Astrocyte (in vitro differentiated cells and primary cell): ENCODE measurements around the gene PTGR3. TPM values are rescaled to one million over a fixed set of nuclear protein-coding genes. Genes with fewer than 3 reads are reported as not detected.

Experiments used
- DNase-seq: peaks from one replicate; pipeline ENCODE4 v3.0.0-alpha.2; 2010; ENCODE audit warnings: low read depth
- FAIRE-seq: peaks from 2 replicates; lab custom pipeline; 2011; peaks lifted over from hg19 to GRCh38; lab: Jason Lieb, UNC
- H2AFZ ChIP-seq: 2 replicates; pipeline ENCODE4 v1.6.0; 2012; ENCODE audit warnings: low read depth, low read length, inconsistent platforms
- H3K27ac ChIP-seq: 2 replicates; pipeline ENCODE4 v1.5.1; 2011; ENCODE audit warnings: low read depth, low read length, inconsistent platforms
- H3K27me3 ChIP-seq: 2 replicates; pipeline ENCODE4 v1.6.0; 2011; ENCODE audit warnings: low read length, inconsistent platforms; ENCODE audit not compliant: insufficient read depth
- H3K36me3 ChIP-seq: 2 replicates; pipeline ENCODE4 v1.5.1; 2011; ENCODE audit warnings: low read length, inconsistent platforms; ENCODE audit not compliant: insufficient read depth
- H3K4me1 ChIP-seq: 2 replicates; pipeline ENCODE4 v1.5.1; 2011; ENCODE audit warnings: low read length, inconsistent platforms; ENCODE audit not compliant: insufficient read depth
- H3K4me2 ChIP-seq: 2 replicates; pipeline ENCODE4 v1.6.0; 2012; ENCODE audit warnings: low read length, inconsistent platforms
- H3K4me3 ChIP-seq: 2 replicates; pipeline ENCODE4 v1.5.1; 2011; ENCODE audit warnings: low read depth, mild to moderate bottlenecking, low read length, inconsistent platforms; ENCODE audit not compliant: insufficient read depth
- H3K79me2 ChIP-seq: 2 replicates; pipeline ENCODE4 v1.6.0; 2012; ENCODE audit warnings: mild to moderate bottlenecking, low read length, inconsistent platforms; ENCODE audit not compliant: insufficient read depth
- H3K9ac ChIP-seq: 2 replicates; pipeline ENCODE4 v1.6.0; 2012; ENCODE audit warnings: mild to moderate bottlenecking, low read length, inconsistent platforms
- H3K9me3 ChIP-seq: 2 replicates; pipeline ENCODE4 v1.5.1; 2012; ENCODE audit warnings: low read depth, mild to moderate bottlenecking, low read length, inconsistent platforms; ENCODE audit not compliant: insufficient read depth
- H4K20me1 ChIP-seq: 2 replicates; pipeline ENCODE4 v1.6.0; 2012; ENCODE audit warnings: low read length, inconsistent platforms; ENCODE audit not compliant: insufficient read depth
- H3K27ac Mint-ChIP-seq: one replicate; pipeline ENCODE4 v1.8.0; 2021; ENCODE audit warnings: mild to moderate bottlenecking, mixed read lengths; ENCODE audit not compliant: unreplicated experiment
- H3K27me3 Mint-ChIP-seq: one replicate; pipeline ENCODE4 v1.8.0; 2021; ENCODE audit warnings: low read depth, mixed read lengths; ENCODE audit not compliant: unreplicated experiment
- H3K36me3 Mint-ChIP-seq: one replicate; pipeline ENCODE4 v1.8.0; 2021; ENCODE audit warnings: low read depth, mixed read lengths; ENCODE audit not compliant: unreplicated experiment
- H3K4me1 Mint-ChIP-seq: one replicate; pipeline ENCODE4 v1.8.0; 2021; ENCODE audit warnings: low read depth, mixed read lengths; ENCODE audit not compliant: unreplicated experiment
- H3K4me3 Mint-ChIP-seq: one replicate; pipeline ENCODE4 v1.8.0; 2021; ENCODE audit warnings: mild to moderate bottlenecking, moderate library complexity, mixed read lengths; ENCODE audit not compliant: unreplicated experiment
- H3K9me3 Mint-ChIP-seq: one replicate; pipeline ENCODE4 v1.8.0; 2021; ENCODE audit warnings: mild to moderate bottlenecking, mixed read lengths; ENCODE audit not compliant: unreplicated experiment
- EZH2 ChIP-seq: IDR thresholded peaks from 2 replicates; pipeline ENCODE4 v1.6.1; 2012; ENCODE audit warnings: mild to moderate bottlenecking, low read length, inconsistent platforms; ENCODE audit not compliant: insufficient read depth
- total RNA-seq: library from RNA; stranded (reverse); gene quantifications from 2 replicates; pipeline ENCODE4 v1.2.1, GENCODE V29; 2021
- TF ChIP-seq, protein P1 (sequence below): IDR thresholded peaks from 2 replicates; pipeline ENCODE4 v1.5.1; 2011; ENCODE audit warnings: low read depth, mild to moderate bottlenecking, inconsistent platforms, low read length, moderate library complexity; ENCODE audit not compliant: insufficient read depth

Gene PTGR3
- total RNA-seq, 1 donor from 2014 or later, result 8.4 TPM

DNA sequence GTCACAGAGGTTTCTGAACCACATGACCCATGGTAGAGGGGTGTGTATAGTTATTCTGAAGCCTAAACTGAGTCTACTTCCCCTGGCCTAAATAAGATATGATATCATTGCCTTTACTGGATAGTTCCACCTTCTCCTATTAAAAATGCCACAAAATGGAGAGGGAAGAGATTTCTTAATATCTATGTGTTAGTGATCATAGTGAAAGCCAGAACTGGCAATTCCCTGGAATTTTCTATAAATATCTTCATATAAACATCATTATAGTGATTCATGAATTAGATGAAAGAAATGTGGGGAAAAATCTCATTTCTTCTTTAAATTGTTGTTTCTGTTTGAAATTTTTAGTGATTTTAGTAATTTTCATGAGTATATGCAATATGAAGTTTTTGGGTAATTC lies 47.4 kb upstream of the PTGR3 start:
- Histone ChIP-seq H3K27me3 (no peaks in the 10 kb centered on the region), H3K9me3 (no peaks in the 10 kb centered on the region), H3K27ac (no peak overlapping the region), H3K4me1 (no peaks in the 10 kb centered on the region), H3K9ac (no peak overlapping the region), H3K4me3 (no peak overlapping the region), H2AFZ (no peak overlapping the region), H4K20me1 (peaks cover 3% of the 10 kb centered on the region), H3K36me3 (no peaks in the 10 kb centered on the region), H3K79me2 (peaks cover 7% of the 10 kb centered on the region), H3K4me2 (no peak overlapping the region)
- TF ChIP-seq, protein P1, sequence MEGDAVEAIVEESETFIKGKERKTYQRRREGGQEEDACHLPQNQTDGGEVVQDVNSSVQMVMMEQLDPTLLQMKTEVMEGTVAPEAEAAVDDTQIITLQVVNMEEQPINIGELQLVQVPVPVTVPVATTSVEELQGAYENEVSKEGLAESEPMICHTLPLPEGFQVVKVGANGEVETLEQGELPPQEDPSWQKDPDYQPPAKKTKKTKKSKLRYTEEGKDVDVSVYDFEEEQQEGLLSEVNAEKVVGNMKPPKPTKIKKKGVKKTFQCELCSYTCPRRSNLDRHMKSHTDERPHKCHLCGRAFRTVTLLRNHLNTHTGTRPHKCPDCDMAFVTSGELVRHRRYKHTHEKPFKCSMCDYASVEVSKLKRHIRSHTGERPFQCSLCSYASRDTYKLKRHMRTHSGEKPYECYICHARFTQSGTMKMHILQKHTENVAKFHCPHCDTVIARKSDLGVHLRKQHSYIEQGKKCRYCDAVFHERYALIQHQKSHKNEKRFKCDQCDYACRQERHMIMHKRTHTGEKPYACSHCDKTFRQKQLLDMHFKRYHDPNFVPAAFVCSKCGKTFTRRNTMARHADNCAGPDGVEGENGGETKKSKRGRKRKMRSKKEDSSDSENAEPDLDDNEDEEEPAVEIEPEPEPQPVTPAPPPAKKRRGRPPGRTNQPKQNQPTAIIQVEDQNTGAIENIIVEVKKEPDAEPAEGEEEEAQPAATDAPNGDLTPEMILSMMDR, result no peak
- Mint-ChIP-seq H3K27me3 (no peaks in the 10 kb centered on the region), H3K9me3 (no peaks in the 10 kb centered on the region), H3K36me3 (no peaks in the 10 kb centered on the region), H3K4me3 (no peak overlapping the region), H3K4me1 (peaks cover 1% of the 10 kb centered on the region), H3K27ac (no peak overlapping the region)
- no peak for DNase-seq
- no peak for FAIRE-seq

DNA sequence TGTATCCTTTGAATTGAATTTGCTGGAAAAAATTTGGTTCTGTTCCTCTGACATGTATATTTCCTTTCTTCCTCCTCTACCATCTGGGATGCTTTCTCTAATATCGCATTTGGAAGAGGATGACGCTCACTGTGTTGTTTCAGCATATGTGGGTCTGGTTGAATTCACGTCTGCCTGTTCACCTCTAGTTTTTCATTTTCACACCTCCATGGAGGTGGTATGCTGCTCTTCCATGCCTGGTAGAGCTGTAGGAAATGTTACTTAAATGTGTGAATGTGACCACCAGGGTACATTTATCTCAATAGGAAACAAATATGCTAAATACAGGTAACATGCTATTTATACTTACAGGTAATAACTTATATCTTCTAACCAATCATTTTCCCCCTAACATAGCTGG lies 46.2 kb upstream of the PTGR3 start:
- Mint-ChIP-seq H3K4me3 (no peak overlapping the region), H3K27me3 (no peaks in the 10 kb centered on the region), H3K4me1 (peaks cover 1% of the 10 kb centered on the region), H3K36me3 (no peaks in the 10 kb centered on the region), H3K27ac (no peak overlapping the region), H3K9me3 (no peaks in the 10 kb centered on the region)
- no peak for DNase-seq
- H3K27me3 ChIP-seq, result no peaks in the 10 kb centered on the region
- no peak for FAIRE-seq
- H3K4me1 ChIP-seq, result no peaks in the 10 kb centered on the region
- no peak overlapping the region for H3K4me2 ChIP-seq
- no peaks in the 10 kb centered on the region for H3K36me3 ChIP-seq
- H3K9me3 ChIP-seq, result no peaks in the 10 kb centered on the region
- no peak overlapping the region for H3K27ac ChIP-seq
- no peak overlapping the region for H2AFZ ChIP-seq
- TF ChIP-seq, protein P1, result no peak
- no peak for TF ChIP-seq EZH2
- H3K9ac ChIP-seq, result no peak overlapping the region
- H3K79me2 ChIP-seq, result peaks cover 8% of the 10 kb centered on the region
- H4K20me1 ChIP-seq, result peaks cover 3% of the 10 kb centered on the region
- H3K4me3 ChIP-seq, result no peak overlapping the region

DNA sequence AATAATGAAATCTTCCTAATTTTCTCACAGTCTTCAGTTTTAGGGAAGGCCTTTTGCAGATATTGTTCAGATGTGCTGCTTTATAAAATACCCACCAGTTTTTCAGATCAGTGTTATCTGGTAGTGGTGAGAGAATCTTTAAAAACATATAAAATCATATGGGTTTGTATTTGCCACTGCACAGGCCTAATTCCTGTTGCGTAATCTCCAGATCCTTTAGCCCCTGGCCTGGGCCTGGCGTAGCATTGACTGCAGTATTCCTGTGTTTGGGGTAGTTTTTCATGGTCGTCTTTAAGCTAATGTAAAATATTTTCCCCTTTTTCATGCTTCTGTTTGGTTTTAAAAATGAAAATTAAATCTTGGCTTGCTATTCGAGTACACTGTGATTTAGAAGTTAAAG lies 44.8 kb upstream of the PTGR3 start:
- no peak for DNase-seq
- H3K4me1 Mint-ChIP-seq, result peaks cover 1% of the 10 kb centered on the region
- TF ChIP-seq EZH2, result no peak
- TF ChIP-seq, protein P1, result no peak
- H3K27ac Mint-ChIP-seq, result no peak overlapping the region
- no peaks in the 10 kb centered on the region for H3K36me3 ChIP-seq
- no peaks in the 10 kb centered on the region for H3K36me3 Mint-ChIP-seq
- H3K4me2 ChIP-seq, result peak overlapping the region; percentile 14
- no peaks in the 10 kb centered on the region for H4K20me1 ChIP-seq
- H3K79me2 ChIP-seq, result peaks cover 20% of the 10 kb centered on the region
- H3K9ac ChIP-seq, result no peak overlapping the region
- H3K27ac ChIP-seq, result no peak overlapping the region
- H3K27me3 Mint-ChIP-seq, result no peaks in the 10 kb centered on the region
- no peak overlapping the region for H2AFZ ChIP-seq
- no peaks in the 10 kb centered on the region for H3K9me3 ChIP-seq
- no peak for FAIRE-seq
- no peak overlapping the region for H3K4me3 Mint-ChIP-seq
- no peaks in the 10 kb centered on the region for H3K4me1 ChIP-seq
- no peaks in the 10 kb centered on the region for H3K27me3 ChIP-seq
- H3K4me3 ChIP-seq, result no peak overlapping the region
- H3K9me3 Mint-ChIP-seq, result no peaks in the 10 kb centered on the region
